Measurements from ENCODE around the gene CAND1. TPM values are rescaled to one million over a fixed set of nuclear protein-coding genes. Genes with fewer than 3 reads are reported as not detected.

CAND1 gene
- total RNA-seq, 1 donor from 2014 or later = 230 TPM

DNA sequence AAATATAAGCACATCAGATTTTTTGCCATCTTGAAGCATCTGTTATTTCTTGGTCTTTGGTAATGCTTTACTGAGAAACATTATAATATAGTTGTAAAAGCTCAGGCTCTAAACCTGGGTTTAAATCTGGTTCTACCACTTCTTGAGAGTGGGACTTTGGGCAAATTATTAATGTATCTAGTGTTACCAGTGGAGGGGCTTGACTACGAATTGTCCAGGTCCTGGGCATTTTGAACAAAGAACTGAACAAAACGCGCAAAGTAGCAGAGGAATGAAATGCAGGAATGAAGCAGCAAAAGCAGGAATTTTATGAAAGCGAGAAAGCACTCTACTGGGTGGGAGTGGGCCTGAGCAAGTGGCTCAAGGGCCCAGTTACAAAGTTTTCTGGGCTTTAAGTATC, 50.8 kb downstream of the CAND1 start:
- no peak for DNase-seq (ENCODE audit: low spot score, unreplicated experiment)
- Mint-ChIP-seq H3K27ac (no peak overlapping the region), H3K4me3 (ENCODE audit: low read depth) (no peak overlapping the region), H3K4me1 (ENCODE audit: low read depth) (peaks cover 2% of the 10 kb centered on the region), H3K9me3 (ENCODE audit: low read depth) (peaks cover 18% of the 10 kb centered on the region), H3K27me3 (no peaks in the 10 kb centered on the region), H3K36me3 (ENCODE audit: insufficient read depth) (peaks cover 36% of the 10 kb centered on the region)
- TF ChIP-seq, protein P1, sequence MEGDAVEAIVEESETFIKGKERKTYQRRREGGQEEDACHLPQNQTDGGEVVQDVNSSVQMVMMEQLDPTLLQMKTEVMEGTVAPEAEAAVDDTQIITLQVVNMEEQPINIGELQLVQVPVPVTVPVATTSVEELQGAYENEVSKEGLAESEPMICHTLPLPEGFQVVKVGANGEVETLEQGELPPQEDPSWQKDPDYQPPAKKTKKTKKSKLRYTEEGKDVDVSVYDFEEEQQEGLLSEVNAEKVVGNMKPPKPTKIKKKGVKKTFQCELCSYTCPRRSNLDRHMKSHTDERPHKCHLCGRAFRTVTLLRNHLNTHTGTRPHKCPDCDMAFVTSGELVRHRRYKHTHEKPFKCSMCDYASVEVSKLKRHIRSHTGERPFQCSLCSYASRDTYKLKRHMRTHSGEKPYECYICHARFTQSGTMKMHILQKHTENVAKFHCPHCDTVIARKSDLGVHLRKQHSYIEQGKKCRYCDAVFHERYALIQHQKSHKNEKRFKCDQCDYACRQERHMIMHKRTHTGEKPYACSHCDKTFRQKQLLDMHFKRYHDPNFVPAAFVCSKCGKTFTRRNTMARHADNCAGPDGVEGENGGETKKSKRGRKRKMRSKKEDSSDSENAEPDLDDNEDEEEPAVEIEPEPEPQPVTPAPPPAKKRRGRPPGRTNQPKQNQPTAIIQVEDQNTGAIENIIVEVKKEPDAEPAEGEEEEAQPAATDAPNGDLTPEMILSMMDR (IDR thresholded peaks at IDR 0.05; ENCODE audit: unreplicated experiment) = no peak

- Mint-ChIP-seq H3K4me3 (ENCODE audit: low read depth) (no peak overlapping the region), H3K27ac (peak overlapping the region; percentile 81), H3K4me1 (ENCODE audit: low read depth) (peaks cover 2% of the 10 kb centered on the region), H3K9me3 (ENCODE audit: low read depth) (peaks cover 23% of the 10 kb centered on the region), H3K36me3 (ENCODE audit: insufficient read depth) (peaks cover 36% of the 10 kb centered on the region), H3K27me3 (no peaks in the 10 kb centered on the region)
- TF ChIP-seq, protein P1 (IDR thresholded peaks at IDR 0.05; ENCODE audit: unreplicated experiment) = no peak
- no peak for DNase-seq (ENCODE audit: low spot score, unreplicated experiment)
Observed at GRCh38 chr12:67320614-67321295, 51.6 kb downstream of the CAND1 start.

DNA sequence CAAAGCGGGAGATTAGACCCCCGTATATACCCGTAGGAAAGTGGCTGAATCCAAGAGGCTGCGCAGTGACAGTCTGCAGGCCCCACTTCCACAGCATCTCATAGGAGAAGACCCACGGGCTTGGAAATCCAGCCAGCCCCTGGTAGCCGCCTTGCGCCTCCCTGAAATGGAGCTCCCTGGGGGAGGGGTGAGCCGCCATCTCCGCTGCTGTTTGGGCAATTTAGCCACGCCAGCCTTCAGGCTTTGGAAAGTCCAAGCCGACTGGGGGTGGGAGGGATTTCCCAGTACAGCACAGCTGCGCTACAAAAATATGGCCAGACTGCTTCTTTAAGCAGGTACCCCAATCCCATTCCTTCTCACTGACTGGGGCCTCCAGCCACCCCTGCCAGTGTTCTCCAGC, 53.4 kb downstream of the CAND1 start:
- peaks cover 32% of the 10 kb centered on the region for H3K36me3 Mint-ChIP-seq (ENCODE audit: insufficient read depth)
- H3K9me3 Mint-ChIP-seq (ENCODE audit: low read depth) = peaks cover 25% of the 10 kb centered on the region
- no peak overlapping the region for H3K27ac Mint-ChIP-seq
- DNase-seq (ENCODE audit: low spot score, unreplicated experiment) = no peak
- TF ChIP-seq, protein P1 (IDR thresholded peaks at IDR 0.05; ENCODE audit: unreplicated experiment) = no peak
- H3K4me1 Mint-ChIP-seq (ENCODE audit: low read depth) = peaks cover 2% of the 10 kb centered on the region
- no peaks in the 10 kb centered on the region for H3K27me3 Mint-ChIP-seq
- no peak overlapping the region for H3K4me3 Mint-ChIP-seq (ENCODE audit: low read depth)

- Mint-ChIP-seq H3K36me3 (ENCODE audit: insufficient read depth) (peaks cover 32% of the 10 kb centered on the region), H3K27ac (no peak overlapping the region), H3K4me1 (ENCODE audit: low read depth) (peaks cover 2% of the 10 kb centered on the region), H3K9me3 (ENCODE audit: low read depth) (peaks cover 25% of the 10 kb centered on the region), H3K4me3 (ENCODE audit: low read depth) (no peak overlapping the region), H3K27me3 (no peaks in the 10 kb centered on the region)
- DNase-seq (ENCODE audit: low spot score, unreplicated experiment) = no peak
- TF ChIP-seq, protein P1 (IDR thresholded peaks at IDR 0.05; ENCODE audit: unreplicated experiment) = no peak
Observed at GRCh38 chr12:67323007-67323406, 53.8 kb downstream of the CAND1 start.

- Mint-ChIP-seq H3K27me3 (no peaks in the 10 kb centered on the region), H3K4me3 (ENCODE audit: low read depth) (no peak overlapping the region), H3K36me3 (ENCODE audit: insufficient read depth) (peaks cover 12% of the 10 kb centered on the region), H3K27ac (no peak overlapping the region), H3K4me1 (ENCODE audit: low read depth) (no peaks in the 10 kb centered on the region), H3K9me3 (ENCODE audit: low read depth) (peaks cover 21% of the 10 kb centered on the region)
- TF ChIP-seq, protein P1 (IDR thresholded peaks at IDR 0.05; ENCODE audit: unreplicated experiment) = no peak
- DNase-seq (ENCODE audit: low spot score, unreplicated experiment) = no peak
Observed at GRCh38 chr12:67326637-67327036, 57.5 kb downstream of the CAND1 start.
